Stimulated activated CD4-positive, alpha-beta T cell treated with anti-CD3 and anti-CD28 coated beads, TNF-alpha, amount 100 ng/mL, for 4 hours (primary cell): Measurements from ENCODE around the gene BCAM.
"Not testable (repeated sequence)": the region's sequence is repeated elsewhere in the genome, so short reads cannot be mapped to it uniquely, and the experiment has no call there.

Experiments used
- DNase-seq, 3 experiments: peaks; one replicate each; pipeline ENCODE4 v3.0.0-alpha.2; 2020; ENCODE audit warnings: low read depth in 3 of 3

BCAM gene

GRCh38 chr19:44848036-44848811, 39.3 kb downstream of the BCAM start:
- no peak for DNase-seq

- no peak for DNase-seq
These were observed 40.0 kb downstream of the BCAM start for GRCh38 chr19:44848812-44849447.

- no peak for DNase-seq
These were observed 41.8 kb downstream of the BCAM start for GRCh38 chr19:44850641-44851109.

- no peak for DNase-seq
These were observed 42.5 kb downstream of the BCAM start for GRCh38 chr19:44851427-44851826.

- no peak for DNase-seq
These were observed 46.7 kb downstream of the BCAM start for GRCh38 chr19:44855606-44856005.

- no peak for DNase-seq
These were observed 47.6 kb downstream of the BCAM start for GRCh38 chr19:44856421-44857083.

GRCh38 chr19:44857837-44858236, 48.9 kb downstream of the BCAM start:
- no peak for DNase-seq

- not testable (repeated sequence) for DNase-seq
These were observed 52.7 kb downstream of the BCAM start for GRCh38 chr19:44861576-44861975.

GRCh38 chr19:44863990-44864389, 55.1 kb downstream of the BCAM start:
- DNase-seq, result no peak

- no peak for DNase-seq
These were observed 56.4 kb downstream of the BCAM start for GRCh38 chr19:44865196-44865767.

GRCh38 chr19:44866664-44867063, 57.8 kb downstream of the BCAM start:
- DNase-seq, result no peak

GRCh38 chr19:44867578-44867977, 58.7 kb downstream of the BCAM start:
- DNase-seq, result no peak

- no peak for DNase-seq
These were observed 61.0 kb downstream of the BCAM start for GRCh38 chr19:44869733-44870470.
